ENCODE results near the gene PARD3B.

Gene PARD3B

DNA sequence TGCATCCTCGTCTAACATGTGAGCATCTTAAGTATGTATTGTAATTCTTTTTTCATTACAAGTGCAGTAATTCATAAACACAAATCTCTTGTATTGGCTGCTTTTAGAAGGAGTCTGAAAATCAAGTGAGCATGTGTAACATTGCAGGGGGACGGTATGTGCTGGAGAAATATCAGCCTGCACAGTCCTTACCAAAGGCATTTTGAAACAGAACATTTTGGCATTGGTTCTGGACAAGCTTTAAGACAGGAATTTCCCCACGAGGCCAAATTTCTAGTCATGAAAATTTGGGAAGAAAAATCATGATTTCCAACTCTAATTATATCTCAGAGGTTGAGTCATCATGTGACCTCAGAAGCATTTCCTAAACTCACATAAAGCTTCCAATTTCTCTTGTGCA is 1112.3 kb downstream of the PARD3B start:
- ATAC-seq (no peak), DNase-seq (no peak)

DNA sequence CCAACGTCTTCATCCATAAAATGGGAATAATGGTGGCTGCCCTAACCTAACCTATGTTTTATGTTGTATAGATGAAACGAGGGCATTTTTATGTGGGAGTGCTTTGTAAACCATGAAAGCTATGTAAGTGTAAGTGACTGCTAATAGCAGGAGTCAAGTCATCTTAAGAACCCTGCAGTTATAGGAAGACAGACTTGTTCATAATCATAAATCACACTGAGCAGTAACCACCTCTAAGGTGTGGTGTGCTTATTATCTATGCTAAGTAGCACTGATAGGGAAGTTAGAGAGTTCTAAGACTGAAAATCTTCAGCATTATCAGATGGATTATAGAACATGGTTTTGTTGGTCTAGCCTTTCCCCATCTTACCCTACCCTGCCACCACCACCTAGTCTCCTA is 1112.8 kb downstream of the PARD3B start:
- no peak for ATAC-seq
- no peak for DNase-seq

DNA sequence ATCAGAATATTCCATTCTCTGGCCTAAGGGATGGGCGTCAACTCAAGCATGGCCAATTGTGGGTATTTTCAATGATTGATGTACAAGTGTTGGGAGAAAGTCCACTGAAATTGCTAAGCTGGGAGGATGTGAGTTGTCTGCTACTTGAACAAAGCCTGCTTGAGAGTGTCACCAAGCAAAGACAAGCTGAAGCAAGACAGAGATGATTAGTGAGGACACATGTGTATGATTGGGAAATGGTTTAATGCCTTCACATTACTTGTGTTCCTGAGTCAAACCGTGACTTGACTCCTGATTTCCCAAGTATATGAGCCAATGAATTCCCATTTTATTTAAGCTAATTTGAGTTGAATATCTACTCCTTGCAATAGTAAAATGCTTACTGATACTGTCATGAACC is 1113.3 kb downstream of the PARD3B start:
- ATAC-seq (no peak), DNase-seq (no peak)

DNA sequence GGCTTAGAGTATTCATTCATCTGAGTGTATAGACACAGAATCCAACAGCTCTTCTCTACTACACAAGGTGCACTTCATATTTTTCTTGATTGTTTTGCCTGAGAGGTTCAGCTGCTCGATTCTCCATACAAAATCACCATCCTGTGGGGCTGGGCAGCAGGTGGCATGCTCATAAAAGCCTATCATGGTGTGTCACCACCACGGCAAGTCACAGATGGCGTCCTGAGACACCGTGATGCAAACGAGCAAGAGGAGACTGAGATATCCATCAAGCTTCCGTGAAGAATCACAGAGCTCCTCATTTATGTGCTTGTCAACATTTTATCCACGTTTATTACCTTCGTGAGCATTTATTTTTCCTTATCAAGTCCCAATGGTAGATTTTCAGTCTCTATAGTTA is 1114.6 kb downstream of the PARD3B start:
- no peak for ATAC-seq
- DNase-seq: no peak

DNA sequence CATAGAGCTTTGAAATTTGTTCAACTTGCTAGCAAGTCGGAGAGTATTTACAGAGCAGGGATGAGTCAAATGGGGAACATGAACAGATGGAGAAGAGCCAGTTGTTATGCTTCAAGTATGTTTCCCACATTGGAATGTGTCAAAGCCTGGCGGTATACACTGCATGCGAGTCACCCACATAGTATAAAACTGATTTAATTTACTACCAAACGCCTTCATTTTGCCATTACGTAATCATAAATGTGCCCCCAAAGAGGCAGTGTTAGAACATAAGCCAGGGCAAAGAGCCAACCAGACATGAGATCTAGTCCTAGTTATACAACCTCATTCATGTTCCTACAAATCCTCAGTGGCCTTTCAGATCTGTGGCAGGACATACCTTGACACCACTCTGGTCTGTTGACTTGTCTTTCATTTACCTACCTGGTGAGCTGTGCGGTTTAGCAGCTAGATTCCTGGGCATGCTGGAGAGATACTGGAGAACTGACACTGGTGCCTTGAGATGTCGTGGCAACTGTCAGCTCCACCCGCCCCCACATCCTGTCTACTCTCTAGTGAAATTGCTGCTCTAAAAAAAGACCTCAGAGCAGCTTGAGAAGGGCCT is 1115.3 kb downstream of the PARD3B start:
- peak; percentile 76 for ATAC-seq
- DNase-seq: peak; percentile 48

DNA sequence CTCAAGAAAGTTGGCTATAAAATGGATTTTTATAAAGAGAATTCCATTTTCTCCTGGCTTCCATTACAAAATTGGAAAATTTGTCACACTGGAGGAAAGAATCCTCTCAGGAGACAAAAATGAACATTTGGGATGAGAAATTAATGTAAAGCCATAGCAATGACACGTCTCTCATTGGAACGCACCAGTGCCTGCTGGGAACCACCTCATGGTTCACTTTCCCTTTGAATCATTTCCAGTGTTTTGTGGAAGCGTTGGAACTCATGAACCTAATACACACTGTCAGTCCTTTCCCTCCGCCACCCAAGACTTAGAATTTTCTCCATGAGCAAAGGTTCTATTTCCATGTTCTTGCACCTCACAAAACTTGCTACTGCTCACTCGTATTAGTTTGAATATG is 1116.0 kb downstream of the PARD3B start:
- no peak for DNase-seq
- ATAC-seq: no peak

DNA sequence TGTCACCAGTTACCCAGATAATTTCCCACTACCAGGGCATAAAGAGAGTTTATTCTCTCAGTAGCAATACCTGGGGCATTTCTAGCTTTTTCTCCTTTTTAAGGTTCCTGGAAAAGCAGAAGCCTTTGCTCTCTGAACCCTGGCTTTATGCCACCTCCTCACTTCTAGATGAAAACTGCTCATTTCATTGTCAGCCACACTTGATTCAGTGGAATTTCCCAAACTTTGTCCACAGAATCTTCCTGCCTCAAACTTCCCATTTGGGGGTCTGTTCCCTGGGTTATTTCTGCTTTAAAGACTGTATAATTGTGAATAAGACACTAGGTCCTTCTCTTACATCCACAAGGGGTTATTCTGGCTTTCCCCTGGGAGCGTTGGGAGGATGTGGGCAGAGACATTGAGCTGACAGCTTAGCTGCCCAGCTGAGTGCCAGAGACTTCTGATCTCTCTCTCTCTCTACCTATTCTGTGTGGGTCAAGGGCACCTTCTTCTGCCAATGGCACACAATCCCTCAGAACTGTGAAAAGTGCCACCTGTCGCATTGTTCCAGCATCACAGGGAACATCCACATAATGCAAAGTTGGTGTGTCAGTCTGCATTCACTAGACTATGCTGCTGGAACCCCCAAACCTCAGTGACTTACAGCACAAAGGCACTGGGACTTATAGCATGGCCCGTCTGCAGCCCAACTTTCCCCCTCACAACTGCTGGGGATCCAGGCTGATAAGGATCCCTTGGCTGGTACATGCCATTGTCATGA is 1117.1 kb downstream of the PARD3B start:
- ATAC-seq: no peak
- DNase-seq: no peak

DNA sequence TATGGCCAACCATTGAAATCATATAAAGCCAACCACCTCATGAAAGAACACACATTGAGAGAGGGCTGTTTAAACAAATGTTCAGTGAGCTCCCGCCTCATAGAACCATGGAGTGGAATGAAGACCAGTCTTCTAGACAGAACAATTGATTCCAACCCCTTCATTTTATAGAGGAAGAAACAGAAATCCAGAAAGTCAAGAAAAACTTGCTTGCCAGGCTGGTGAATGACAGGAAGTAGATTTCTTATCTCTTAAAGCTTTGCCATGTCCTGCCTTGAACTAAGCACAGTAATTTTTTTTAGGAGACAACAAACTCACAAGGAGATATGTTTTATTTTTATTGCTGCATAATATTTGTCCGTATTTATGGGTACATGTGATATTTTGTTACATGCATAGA is 1120.5 kb downstream of the PARD3B start:
- DNase-seq (no peak), ATAC-seq (no peak)

Data from stimulated activated naive CD8-positive, alpha-beta T cell treated with anti-CD3 and anti-CD28 coated beads, Interleukin-15, Interleukin-2, amounts not matched to agents 100 U/mL and 50 U/mL, for 24 hours (primary cell).